MM.1S (cell line): ENCODE results near the gene ODF4.

Experiments used
- EZH2 ChIP-seq: fragments of 300-600 bp; sonication (generic); optimal IDR thresholded peaks from 2 replicates; pipeline ENCODE3; 2017; ENCODE audit warnings: low read depth, mild to moderate bottlenecking, antibody characterized with exemption, low read length, mixed read lengths
- EZH2phosphoT487 ChIP-seq: fragments of 300-600 bp; sonication (generic); IDR thresholded peaks from 2 replicates; pipeline ENCODE4 v1.6.1; 2018; ENCODE audit warnings: antibody characterized with exemption, low read length
- TF ChIP-seq, protein P1 (sequence below): fragments of 300-600 bp; sonication (generic); IDR thresholded peaks from 2 replicates; pipeline ENCODE4 v1.5.1; 2016; ENCODE audit warnings: antibody characterized with exemption, low read length, mixed read lengths

DNA sequence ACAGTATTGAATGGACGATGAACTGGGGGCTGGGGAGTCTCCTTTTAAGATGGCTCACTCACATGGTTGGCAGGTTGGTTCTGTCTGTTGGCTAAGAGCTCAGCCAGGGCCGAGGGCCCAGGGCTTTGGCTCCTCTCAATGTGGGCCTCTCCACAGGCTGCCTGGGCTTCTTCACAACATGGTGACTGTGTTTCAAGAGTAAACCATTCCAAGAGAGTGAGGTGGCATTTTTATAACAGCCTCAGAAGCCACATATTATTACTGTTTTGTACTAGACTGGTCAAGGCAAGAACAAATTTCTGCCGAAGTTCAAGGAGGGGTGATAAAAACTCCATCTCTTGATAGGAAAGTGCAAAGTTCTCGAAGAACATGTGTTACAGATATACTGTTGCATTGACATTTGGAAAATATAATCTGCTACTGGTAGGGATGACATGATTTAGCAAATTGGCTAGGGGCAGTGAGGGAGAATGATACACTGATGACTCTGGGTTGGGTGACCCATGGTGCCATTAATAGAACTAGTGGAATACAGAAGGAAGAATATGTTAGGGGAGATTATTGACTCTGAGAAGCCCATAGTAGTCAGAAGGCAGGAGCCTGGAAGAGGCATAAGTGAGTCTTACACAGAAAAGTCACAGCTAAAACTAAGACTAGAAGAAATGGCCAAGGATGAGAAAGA, 23.2 kb downstream of the ODF4 start:
- TF ChIP-seq EZH2 (no peak), EZH2phosphoT487 (no peak)
- TF ChIP-seq, protein P1, sequence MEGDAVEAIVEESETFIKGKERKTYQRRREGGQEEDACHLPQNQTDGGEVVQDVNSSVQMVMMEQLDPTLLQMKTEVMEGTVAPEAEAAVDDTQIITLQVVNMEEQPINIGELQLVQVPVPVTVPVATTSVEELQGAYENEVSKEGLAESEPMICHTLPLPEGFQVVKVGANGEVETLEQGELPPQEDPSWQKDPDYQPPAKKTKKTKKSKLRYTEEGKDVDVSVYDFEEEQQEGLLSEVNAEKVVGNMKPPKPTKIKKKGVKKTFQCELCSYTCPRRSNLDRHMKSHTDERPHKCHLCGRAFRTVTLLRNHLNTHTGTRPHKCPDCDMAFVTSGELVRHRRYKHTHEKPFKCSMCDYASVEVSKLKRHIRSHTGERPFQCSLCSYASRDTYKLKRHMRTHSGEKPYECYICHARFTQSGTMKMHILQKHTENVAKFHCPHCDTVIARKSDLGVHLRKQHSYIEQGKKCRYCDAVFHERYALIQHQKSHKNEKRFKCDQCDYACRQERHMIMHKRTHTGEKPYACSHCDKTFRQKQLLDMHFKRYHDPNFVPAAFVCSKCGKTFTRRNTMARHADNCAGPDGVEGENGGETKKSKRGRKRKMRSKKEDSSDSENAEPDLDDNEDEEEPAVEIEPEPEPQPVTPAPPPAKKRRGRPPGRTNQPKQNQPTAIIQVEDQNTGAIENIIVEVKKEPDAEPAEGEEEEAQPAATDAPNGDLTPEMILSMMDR = no peak
